WTC11 (cell line): ENCODE results near the gene SLC25A14. TPM values are rescaled to one million over a fixed set of nuclear protein-coding genes. Genes with fewer than 3 reads are reported as not detected.
"Not testable (repeated sequence)": the region's sequence is repeated elsewhere in the genome, so short reads cannot be mapped to it uniquely, and the experiment has no call there.

Source experiments
- ATAC-seq: fragments of 200-7000 bp; cut with Tn5 transposase; 2 replicates; pipeline ENCODE4 v1.10.0; 2021; ENCODE audit warnings: mild to moderate bottlenecking, moderate library complexity
- CTCF ChIA-PET: fragments of 300-600 bp; sonication (Branson Sonifier 250); formaldehyde crosslinking; loops from one replicate; lab custom pipeline; 2021; ENCODE audit warnings: antibody characterized with exemption; lab: Charles Lee
- POLR2A ChIA-PET: fragments of 350-600 bp; sonication (Branson Sonifier 250); formaldehyde crosslinking; loops from one replicate; lab custom pipeline; 2021; ENCODE audit warnings: antibody characterized with exemption; lab: Charles Lee
- DNase-seq: peaks from one replicate; pipeline ENCODE4 v3.0.0; 2021; ENCODE audit warnings: low spot score
- H3K27ac Mint-ChIP-seq: 2 replicates; pipeline ENCODE4 v1.8.0; 2021; ENCODE audit warnings: mixed read lengths
- H3K27me3 Mint-ChIP-seq: 2 replicates; pipeline ENCODE4 v1.8.0; 2021; ENCODE audit warnings: low read depth, mild to moderate bottlenecking, moderate library complexity, mixed read lengths
- H3K36me3 Mint-ChIP-seq: 2 replicates; pipeline ENCODE4 v1.8.0; 2021; ENCODE audit warnings: mixed read lengths
- H3K4me1 Mint-ChIP-seq: 2 replicates; pipeline ENCODE4 v1.8.0; 2022; ENCODE audit warnings: mixed read lengths
- H3K4me3 Mint-ChIP-seq: 2 replicates; pipeline ENCODE4 v1.8.0; 2021; ENCODE audit warnings: mild to moderate bottlenecking, moderate library complexity, mixed read lengths
- H3K9me3 Mint-ChIP-seq: 2 replicates; pipeline ENCODE4 v1.8.0; 2021; ENCODE audit warnings: mixed read lengths
- ATF2 ChIP-seq: sonication (generic); formaldehyde crosslinking; IDR thresholded peaks from 2 replicates; pipeline ENCODE4 v1.8.1; 2022; ENCODE audit warnings: low read depth, missing genetic modification reagents, borderline replicate concordance
- CBFB ChIP-seq: sonication (generic); formaldehyde crosslinking; IDR thresholded peaks from 2 replicates; pipeline ENCODE4 v1.8.1; 2022; ENCODE audit warnings: mild to moderate bottlenecking, low read depth, missing genetic modification reagents
- CTCF ChIP-seq: fragments of 200-600 bp; IDR thresholded peaks from 2 replicates; pipeline ENCODE4 v1.8.0; 2022; ENCODE audit warnings: antibody characterized with exemption
- E2F5 ChIP-seq: sonication (generic); formaldehyde crosslinking; IDR thresholded peaks from 2 replicates; pipeline ENCODE4 v1.8.1; 2022; ENCODE audit warnings: mild to moderate bottlenecking, moderate library complexity, missing genetic modification reagents
- ESRRA ChIP-seq: sonication (generic); formaldehyde crosslinking; IDR thresholded peaks from 2 replicates; pipeline ENCODE4 v1.8.1; 2022; ENCODE audit warnings: mild to moderate bottlenecking, missing genetic modification reagents, borderline replicate concordance
- FOXK1 ChIP-seq: sonication (generic); formaldehyde crosslinking; IDR thresholded peaks from 2 replicates; pipeline ENCODE4 v1.8.0; 2022; ENCODE audit warnings: mild to moderate bottlenecking, moderate library complexity, missing genetic modification reagents
- IRF2 ChIP-seq: sonication (generic); formaldehyde crosslinking; IDR thresholded peaks from 2 replicates; pipeline ENCODE4 v1.8.0; 2022; ENCODE audit warnings: low read depth, missing genetic modification reagents, borderline replicate concordance
- JUN ChIP-seq: sonication (generic); formaldehyde crosslinking; IDR thresholded peaks from 2 replicates; pipeline ENCODE4 v1.8.0; 2023; ENCODE audit warnings: mild to moderate bottlenecking, missing genetic modification reagents
- KAT7 ChIP-seq: sonication (generic); formaldehyde crosslinking; IDR thresholded peaks from 2 replicates; pipeline ENCODE4 v1.8.1; 2023; ENCODE audit warnings: missing genetic modification reagents, mild to moderate bottlenecking, borderline replicate concordance
- MAX ChIP-seq: sonication (generic); formaldehyde crosslinking; IDR thresholded peaks from 2 replicates; pipeline ENCODE4 v1.8.0; 2022; ENCODE audit warnings: mild to moderate bottlenecking, missing genetic modification reagents
- NFATC4 ChIP-seq: fragments of 250-450 bp; sonication (Bioruptor Pico); IDR thresholded peaks from 2 replicates; pipeline ENCODE4 v1.9.0; 2021; ENCODE audit warnings: mild to moderate bottlenecking
- NFYB ChIP-seq: sonication (generic); formaldehyde crosslinking; conservative IDR thresholded peaks from 2 replicates; pipeline ENCODE4 v1.8.0; 2022; ENCODE audit warnings: low read depth, missing genetic modification reagents
- RELA ChIP-seq: sonication (generic); formaldehyde crosslinking; IDR thresholded peaks from 2 replicates; pipeline ENCODE4 v1.8.1; 2022; ENCODE audit warnings: missing genetic modification reagents, mild to moderate bottlenecking, borderline replicate concordance
- RORB ChIP-seq: fragments of 250-450 bp; sonication (Bioruptor Pico); IDR thresholded peaks from 2 replicates; pipeline ENCODE4 v1.9.0; 2021; ENCODE audit warnings: mild to moderate bottlenecking
- SMAD3 ChIP-seq: sonication (generic); formaldehyde crosslinking; IDR thresholded peaks from 2 replicates; pipeline ENCODE4 v1.8.0; 2022; ENCODE audit warnings: missing genetic modification reagents, mild to moderate bottlenecking, borderline replicate concordance
- SP1 ChIP-seq: sonication (generic); formaldehyde crosslinking; conservative IDR thresholded peaks from 2 replicates; pipeline ENCODE4 v1.8.1; 2022; ENCODE audit warnings: missing genetic modification reagents
- TP53 ChIP-seq: sonication (generic); formaldehyde crosslinking; IDR thresholded peaks from 2 replicates; pipeline ENCODE4 v1.8.1; 2023; ENCODE audit warnings: mild to moderate bottlenecking, missing genetic modification reagents
- ZBTB21 ChIP-seq: sonication (generic); formaldehyde crosslinking; IDR thresholded peaks from 2 replicates; pipeline ENCODE4 v1.8.1; 2023; ENCODE audit warnings: mild to moderate bottlenecking, missing genetic modification reagents, borderline replicate concordance
- ZNF121 ChIP-seq: sonication (generic); formaldehyde crosslinking; IDR thresholded peaks from 2 replicates; pipeline ENCODE4 v1.8.0; 2023; ENCODE audit warnings: missing genetic modification reagents
- ZNF138 ChIP-seq: sonication (generic); formaldehyde crosslinking; conservative IDR thresholded peaks from 2 replicates; pipeline ENCODE4 v1.8.1; 2022; ENCODE audit warnings: mild to moderate bottlenecking, moderate library complexity, missing genetic modification reagents
- ZNF416 ChIP-seq: fragments of 250-450 bp; sonication (Bioruptor Pico); IDR thresholded peaks from 2 replicates; pipeline ENCODE4 v1.9.0; 2021; ENCODE audit warnings: mild to moderate bottlenecking, inconsistent platforms
- ZNF512 ChIP-seq: sonication (generic); formaldehyde crosslinking; IDR thresholded peaks from 2 replicates; pipeline ENCODE4 v1.8.1; 2022; ENCODE audit warnings: missing genetic modification reagents, borderline replicate concordance
- total RNA-seq: library from RNA; stranded (reverse); gene quantifications from 3 replicates; pipeline ENCODE4 v1.2.3, GENCODE V29; 2021
- TF ChIP-seq, protein P1 (sequence below): sonication (generic); formaldehyde crosslinking; IDR thresholded peaks from 2 replicates; pipeline ENCODE4 v1.8.0; 2022; ENCODE audit warnings: mild to moderate bottlenecking, missing genetic modification reagents
- TF ChIP-seq, protein P2 (sequence below): sonication (generic); formaldehyde crosslinking; conservative IDR thresholded peaks from 2 replicates; pipeline ENCODE4 v1.8.1; 2022; ENCODE audit warnings: mild to moderate bottlenecking, missing genetic modification reagents

The SLC25A14 gene
- total RNA-seq, 1 experiment from 2014 or later, result 21.2 TPM

GRCh38 chrX:130347321-130347720 is 7.6 kb downstream of the SLC25A14 start:
- POLR2A ChIA-PET, result no interaction called here
- H3K4me1 Mint-ChIP-seq, result peaks cover 23% of the 10 kb centered on the region

GRCh38 chrX:130351567-130351966 is 11.8 kb downstream of the SLC25A14 start:
- CTCF ChIA-PET, result no interaction called here
- no peak overlapping the region for H3K27ac Mint-ChIP-seq
- DNase-seq (no peak), ATAC-seq (no peak)
- H3K4me3 Mint-ChIP-seq, result no peak overlapping the region
- H3K36me3 Mint-ChIP-seq, result peaks cover 9% of the 10 kb centered on the region
- TF ChIP-seq RELA (CRISPR knock-in tag), result no peak
- TF ChIP-seq E2F5 (CRISPR knock-in tag), result no peak
- no peak for TF ChIP-seq CTCF
- no peak for TF ChIP-seq ZBTB21
- TF ChIP-seq, all 79 proteins: peak for 0
- no peaks in the 10 kb centered on the region for H3K9me3 Mint-ChIP-seq
- POLR2A ChIA-PET, result no interaction called here
- no peaks in the 10 kb centered on the region for H3K27me3 Mint-ChIP-seq
- H3K4me1 Mint-ChIP-seq, result no peaks in the 10 kb centered on the region

More at GRCh38 chrX:130347321-130347720, 7.6 kb downstream of the SLC25A14 start:
- CTCF ChIA-PET, result no interaction called here
- no peak overlapping the region for H3K27ac Mint-ChIP-seq
- no peaks in the 10 kb centered on the region for H3K27me3 Mint-ChIP-seq
- no peak for ATAC-seq
- no peak overlapping the region for H3K4me3 Mint-ChIP-seq
- TF ChIP-seq KAT7 (CRISPR knock-in tag), result no peak
- TF ChIP-seq ZNF121 (CRISPR knock-in tag), result no peak
- TF ChIP-seq, protein P1, sequence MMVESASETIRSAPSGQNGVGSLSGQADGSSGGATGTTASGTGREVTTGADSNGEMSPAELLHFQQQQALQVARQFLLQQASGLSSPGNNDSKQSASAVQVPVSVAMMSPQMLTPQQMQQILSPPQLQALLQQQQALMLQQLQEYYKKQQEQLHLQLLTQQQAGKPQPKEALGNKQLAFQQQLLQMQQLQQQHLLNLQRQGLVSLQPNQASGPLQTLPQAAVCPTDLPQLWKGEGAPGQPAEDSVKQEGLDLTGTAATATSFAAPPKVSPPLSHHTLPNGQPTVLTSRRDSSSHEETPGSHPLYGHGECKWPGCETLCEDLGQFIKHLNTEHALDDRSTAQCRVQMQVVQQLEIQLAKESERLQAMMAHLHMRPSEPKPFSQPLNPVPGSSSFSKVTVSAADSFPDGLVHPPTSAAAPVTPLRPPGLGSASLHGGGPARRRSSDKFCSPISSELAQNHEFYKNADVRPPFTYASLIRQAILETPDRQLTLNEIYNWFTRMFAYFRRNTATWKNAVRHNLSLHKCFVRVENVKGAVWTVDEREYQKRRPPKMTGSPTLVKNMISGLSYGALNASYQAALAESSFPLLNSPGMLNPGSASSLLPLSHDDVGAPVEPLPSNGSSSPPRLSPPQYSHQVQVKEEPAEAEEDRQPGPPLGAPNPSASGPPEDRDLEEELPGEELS, result no peak
- TF ChIP-seq TP53 (CRISPR knock-in tag), result no peak
- no peak for TF ChIP-seq NFATC4 (CRISPR knock-in tag)
- TF ChIP-seq ZNF416 (CRISPR knock-in tag), result no peak
- TF ChIP-seq IRF2, result no peak
- TF ChIP-seq NFYB, result no peak
- TF ChIP-seq CBFB (CRISPR knock-in tag), result no peak
- TF ChIP-seq, protein P2, sequence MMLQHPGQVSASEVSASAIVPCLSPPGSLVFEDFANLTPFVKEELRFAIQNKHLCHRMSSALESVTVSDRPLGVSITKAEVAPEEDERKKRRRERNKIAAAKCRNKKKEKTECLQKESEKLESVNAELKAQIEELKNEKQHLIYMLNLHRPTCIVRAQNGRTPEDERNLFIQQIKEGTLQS (CRISPR knock-in tag), result no peak
- no peak for TF ChIP-seq MAX (CRISPR knock-in tag)
- TF ChIP-seq, all 79 proteins: peak for 0
- no peak for DNase-seq
- Mint-ChIP-seq H3K36me3 (peaks cover 14% of the 10 kb centered on the region), H3K9me3 (no peaks in the 10 kb centered on the region)

GRCh38 chrX:130352050-130352449 is 12.3 kb downstream of the SLC25A14 start:
- H3K36me3 Mint-ChIP-seq, H3K27me3 Mint-ChIP-seq, POLR2A ChIA-PET, H3K27ac Mint-ChIP-seq, H3K9me3 Mint-ChIP-seq, CTCF ChIA-PET, DNase-seq, ATAC-seq, H3K4me1 Mint-ChIP-seq, H3K4me3 Mint-ChIP-seq: not testable (repeated sequence)

DNA sequence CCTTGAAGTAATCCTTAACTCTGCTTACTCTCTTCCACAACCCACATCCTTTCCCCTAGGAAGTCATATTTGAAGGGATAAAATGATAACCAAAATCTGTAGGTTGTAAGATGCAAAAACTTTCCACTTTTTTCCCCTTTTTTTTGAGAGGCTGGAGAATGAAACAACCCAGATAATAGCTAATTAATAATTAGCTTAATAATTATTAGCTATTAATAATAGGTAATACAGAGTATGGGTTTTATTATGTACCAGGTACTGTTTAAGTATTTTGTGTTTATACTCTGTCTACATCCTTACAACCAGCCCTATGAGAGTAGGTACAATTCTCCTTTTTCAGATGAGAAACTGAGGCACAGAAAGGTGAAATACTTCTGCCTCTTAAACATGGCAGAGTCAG is 36.4 kb downstream of the SLC25A14 start:
- ChIA-PET CTCF (no interaction called here), POLR2A (no interaction called here)
- DNase-seq, result no peak
- no peak for ATAC-seq
- Mint-ChIP-seq H3K27ac (no peak overlapping the region), H3K36me3 (no peaks in the 10 kb centered on the region; the same call in 1 of the 2 replicates), H3K27me3 (no peaks in the 10 kb centered on the region), H3K9me3 (no peaks in the 10 kb centered on the region), H3K4me3 (no peak overlapping the region), H3K4me1 (no peaks in the 10 kb centered on the region)
- TF ChIP-seq ATF2 (CRISPR knock-in tag) (no peak), FOXK1 (CRISPR knock-in tag) (no peak), ESRRA (CRISPR knock-in tag) (no peak), JUN (no peak), ZNF138 (no peak), ZNF512 (CRISPR knock-in tag) (no peak), SP1 (CRISPR knock-in tag) (no peak), RORB (CRISPR knock-in tag) (no peak), SMAD3 (CRISPR knock-in tag) (no peak), CBFB (CRISPR knock-in tag) (no peak)
